Breast epithelium (tissue), 4 donors: ENCODE data around the gene MED23. TPM values are rescaled to one million over a fixed set of nuclear protein-coding genes. Genes with fewer than 3 reads are reported as not detected.

Experiments used
- DNase-seq, 2 donors: peaks; one replicate each; pipeline ENCODE4 v3.0.0-alpha.2; 2019; ENCODE audit warnings: low spot score in 2 of 2
- H3K27ac ChIP-seq, 2 donors: fragments of 200-600 bp; sonication (generic) in 1 of 2; one replicate each; pipeline ENCODE4 v1.5.1; 2016 to 2019; ENCODE audit warnings: mild to moderate bottlenecking in 1 of 2
- H3K27me3 ChIP-seq, 2 donors: fragments of 200-600 bp; sonication (generic) in 1 of 2; one replicate each; pipeline versions ENCODE4 v1.5.1 to v1.6.0; 2017 to 2019; ENCODE audit warnings: control low read depth in 1 of 2, mild to moderate bottlenecking in 1 of 2
- H3K36me3 ChIP-seq: fragments of 200-600 bp; one replicate; pipeline ENCODE4 v1.5.1; 2019
- H3K4me1 ChIP-seq, 2 donors: fragments of 200-600 bp; sonication (generic); one replicate each; pipeline ENCODE4 v1.5.1; 2016 to 2019; ENCODE audit warnings: control low read depth in 1 of 2
- H3K4me3 ChIP-seq, 3 donors: fragments of 200-600 bp; sonication (generic); 1 replicate in 2 of 3; 2 replicates in 1 of 3; pipeline ENCODE4 v1.5.1; 2016 to 2019; ENCODE audit warnings: mild to moderate bottlenecking in 3 of 3, moderate library complexity in 2 of 3
- H3K9me3 ChIP-seq, 2 donors: fragments of 200-600 bp; sonication (generic) in 1 of 2; one replicate each; pipeline ENCODE4 v1.5.1; 2016 to 2019; ENCODE audit warnings: control low read depth in 1 of 2
- CTCF ChIP-seq, 3 donors: fragments of 450-650 bp; IDR thresholded peaks; one replicate each; pipeline ENCODE4 v1.5.1; 2016 to 2017; ENCODE audit warnings: antibody characterized with exemption in 3 of 3, mild to moderate bottlenecking in 3 of 3, moderate library complexity in 3 of 3
- POLR2A ChIP-seq: fragments of 450-650 bp; IDR thresholded peaks from one replicate; pipeline ENCODE4 v1.6.1; 2016; ENCODE audit warnings: antibody characterized with exemption, mild to moderate bottlenecking, moderate library complexity
- POLR2AphosphoS5 ChIP-seq, 3 donors: sonication (generic); formaldehyde crosslinking; IDR thresholded peaks; one replicate each; pipeline ENCODE4 v1.6.1; 2017; ENCODE audit warnings: antibody characterized with exemption in 3 of 3
- intact Hi-C: fragments of 100-400 bp; cut with DNase I; formaldehyde crosslinking; loops from one replicate; pipeline ENCODE4 v1.15.1; 2023; ENCODE audit warnings: low total_unique reads
- total RNA-seq, 3 donors: library from RNA; depleted of rRNA; stranded (reverse); fragments of >200 nt; gene quantifications; one replicate each; pipeline ENCODE4 v1.1.0, GENCODE V29; 2016

MED23 gene
- total RNA-seq, 3 donors from 2014 or later: 23.7 to 61.8 (median 47.5) TPM

- intact Hi-C loops: no loop called here
- Histone ChIP-seq H3K36me3 (no peaks in the 10 kb centered on the region), H3K4me3 (no peak overlapping the region), H3K4me1 (no peaks in the 10 kb centered on the region), H3K27ac (no peak overlapping the region), H3K27me3 (no peaks in the 10 kb centered on the region), H3K9me3 (no peaks in the 10 kb centered on the region)
- no peak for TF ChIP-seq CTCF (IDR thresholded peaks at IDR 0.05)
- no peak for TF ChIP-seq POLR2AphosphoS5 (IDR thresholded peaks at IDR 0.05)
- no peak for TF ChIP-seq POLR2A
- DNase-seq: no peak
These were observed 52.1 kb downstream of the MED23 start for GRCh38 chr6:131575834-131576478.

GRCh38 chr6:131574686-131575085, 53.4 kb downstream of the MED23 start:
- no peaks in the 10 kb centered on the region for H3K9me3 ChIP-seq
- H3K27ac ChIP-seq: no peak overlapping the region
- DNase-seq: no peak
- intact Hi-C loops: no loop called here
- no peak for TF ChIP-seq POLR2AphosphoS5 (IDR thresholded peaks at IDR 0.05)
- no peak for TF ChIP-seq CTCF (IDR thresholded peaks at IDR 0.05)
- TF ChIP-seq POLR2A: no peak
- no peaks in the 10 kb centered on the region for H3K36me3 ChIP-seq
- no peaks in the 10 kb centered on the region for H3K27me3 ChIP-seq
- no peak overlapping the region for H3K4me3 ChIP-seq
- H3K4me1 ChIP-seq: no peaks in the 10 kb centered on the region

- intact Hi-C loops: no loop called here
- Histone ChIP-seq H3K4me3 (no peak overlapping the region), H3K4me1 (no peaks in the 10 kb centered on the region), H3K27ac (no peak overlapping the region), H3K9me3 (no peaks in the 10 kb centered on the region), H3K27me3 (no peaks in the 10 kb centered on the region), H3K36me3 (no peaks in the 10 kb centered on the region)
- no peak for TF ChIP-seq POLR2A
- no peak for TF ChIP-seq CTCF (IDR thresholded peaks at IDR 0.05)
- no peak for TF ChIP-seq POLR2AphosphoS5 (IDR thresholded peaks at IDR 0.05)
- DNase-seq: no peak
These were observed 53.9 kb downstream of the MED23 start for GRCh38 chr6:131574133-131574532.

GRCh38 chr6:131572686-131573415, 55.2 kb downstream of the MED23 start, which contains the start of gene ARG1:
Gene ARG1, plus strand, starts transcription at chr6:131573226. Its CDS starts 57 bp downstream, at chr6:131573283.
- Histone ChIP-seq H3K4me3 (no peak within 1 kb of the TSS), H3K9me3 (no peaks in the 10 kb centered on the region), H3K27me3 (no peaks in the 10 kb centered on the region), H3K36me3 (no peaks in the 10 kb centered on the region), H3K4me1 (no peaks in the 10 kb centered on the region), H3K27ac (no peak within 1 kb of the TSS)
- intact Hi-C loops: no loop called here
- DNase-seq: no peak
- TF ChIP-seq POLR2AphosphoS5 (IDR thresholded peaks at IDR 0.05) (no peak), POLR2A (no peak)

GRCh38 chr6:131568726-131569125, 59.3 kb downstream of the MED23 start:
- intact Hi-C loops: no loop called here
- TF ChIP-seq CTCF (IDR thresholded peaks at IDR 0.05) (no peak), POLR2A (no peak)
- Histone ChIP-seq H3K4me3 (no peak overlapping the region), H3K27me3 (no peaks in the 10 kb centered on the region), H3K27ac (no peak overlapping the region), H3K9me3 (no peaks in the 10 kb centered on the region), H3K36me3 (no peaks in the 10 kb centered on the region), H3K4me1 (no peaks in the 10 kb centered on the region)
- no peak for DNase-seq
